ENCODE results near the gene GALNT2.

The GALNT2 gene

DNA sequence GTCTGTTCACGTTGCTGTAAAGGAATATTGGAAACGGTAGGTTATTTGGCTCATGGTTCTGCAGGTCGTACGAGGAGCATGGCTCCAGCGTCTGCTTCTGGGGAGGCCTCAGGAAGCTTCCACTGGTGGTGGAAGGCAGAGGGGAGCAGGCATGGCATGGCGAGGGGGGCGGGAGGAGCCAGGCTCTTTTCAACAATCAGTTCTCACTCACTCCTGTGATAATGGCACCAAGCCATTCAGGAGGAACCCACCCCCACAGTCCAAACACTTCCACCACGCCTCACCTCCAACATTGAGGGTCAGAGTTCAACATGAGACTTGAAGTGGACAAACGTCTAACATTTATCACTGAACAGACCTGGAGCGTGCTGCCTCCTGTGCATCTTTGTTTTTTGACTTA lies 217.9 kb downstream of the GALNT2 start:
- TF ChIP-seq, protein P1, sequence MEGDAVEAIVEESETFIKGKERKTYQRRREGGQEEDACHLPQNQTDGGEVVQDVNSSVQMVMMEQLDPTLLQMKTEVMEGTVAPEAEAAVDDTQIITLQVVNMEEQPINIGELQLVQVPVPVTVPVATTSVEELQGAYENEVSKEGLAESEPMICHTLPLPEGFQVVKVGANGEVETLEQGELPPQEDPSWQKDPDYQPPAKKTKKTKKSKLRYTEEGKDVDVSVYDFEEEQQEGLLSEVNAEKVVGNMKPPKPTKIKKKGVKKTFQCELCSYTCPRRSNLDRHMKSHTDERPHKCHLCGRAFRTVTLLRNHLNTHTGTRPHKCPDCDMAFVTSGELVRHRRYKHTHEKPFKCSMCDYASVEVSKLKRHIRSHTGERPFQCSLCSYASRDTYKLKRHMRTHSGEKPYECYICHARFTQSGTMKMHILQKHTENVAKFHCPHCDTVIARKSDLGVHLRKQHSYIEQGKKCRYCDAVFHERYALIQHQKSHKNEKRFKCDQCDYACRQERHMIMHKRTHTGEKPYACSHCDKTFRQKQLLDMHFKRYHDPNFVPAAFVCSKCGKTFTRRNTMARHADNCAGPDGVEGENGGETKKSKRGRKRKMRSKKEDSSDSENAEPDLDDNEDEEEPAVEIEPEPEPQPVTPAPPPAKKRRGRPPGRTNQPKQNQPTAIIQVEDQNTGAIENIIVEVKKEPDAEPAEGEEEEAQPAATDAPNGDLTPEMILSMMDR (IDR thresholded peaks at IDR 0.05; ENCODE audit: insufficient read depth, low read length, poor library complexity, severe bottlenecking): no peak
- TF ChIP-seq EZH2phosphoT487 (conservative IDR thresholded peaks at IDR 0.05; ENCODE audit: low read length): no peak
- Histone ChIP-seq H4K20me1 (ENCODE audit: low read depth, low read length) (no peaks in the 10 kb centered on the region), H3K9ac (ENCODE audit: low read length) (no peak overlapping the region), H3K36me3 (ENCODE audit: low read length) (no peaks in the 10 kb centered on the region), H3K27ac (ENCODE audit: low read depth, low read length) (no peak overlapping the region), H3K79me2 (ENCODE audit: insufficient read depth, low read length) (no peaks in the 10 kb centered on the region), H3K4me3 (ENCODE audit: insufficient read depth, low read length, poor library complexity, severe bottlenecking) (no peak overlapping the region), H3K4me2 (ENCODE audit: low read depth, low read length, poor library complexity, severe bottlenecking) (no peak overlapping the region), H3F3A (ENCODE audit: insufficient read depth) (no peaks in the 10 kb centered on the region), H2AFZ (ENCODE audit: low read depth, low read length, severe bottlenecking) (no peak overlapping the region), H3K27me3 (ENCODE audit: low read length) (no peaks in the 10 kb centered on the region), H3K9me3 (ENCODE audit: insufficient read depth, low read length) (no peaks in the 10 kb centered on the region), H3K9me2 (replicated peaks; ENCODE audit: insufficient read depth, low read length) (no peaks in the 10 kb centered on the region)

DNA sequence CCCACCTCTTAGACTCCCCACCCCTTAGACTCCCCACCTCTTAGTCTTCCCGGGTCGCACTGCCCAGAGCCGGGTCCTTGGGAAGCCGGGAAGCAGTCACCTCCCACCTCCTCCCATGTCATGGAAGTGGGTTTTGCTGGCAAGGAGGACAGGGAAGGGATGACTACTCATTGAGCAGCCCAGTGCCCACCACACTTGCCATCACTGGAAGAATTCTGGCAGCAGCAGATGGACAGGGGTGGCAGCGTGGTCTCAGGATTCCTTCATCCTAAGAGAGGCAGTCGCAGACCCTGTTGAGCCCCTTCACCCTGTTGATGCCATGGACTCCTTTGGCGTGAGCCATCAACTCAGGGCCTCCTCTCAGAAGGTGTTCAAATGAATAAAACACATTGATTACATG lies 218.3 kb downstream of the GALNT2 start:
- no peak overlapping the region for H2AFZ ChIP-seq (ENCODE audit: low read depth, low read length, severe bottlenecking)

DNA sequence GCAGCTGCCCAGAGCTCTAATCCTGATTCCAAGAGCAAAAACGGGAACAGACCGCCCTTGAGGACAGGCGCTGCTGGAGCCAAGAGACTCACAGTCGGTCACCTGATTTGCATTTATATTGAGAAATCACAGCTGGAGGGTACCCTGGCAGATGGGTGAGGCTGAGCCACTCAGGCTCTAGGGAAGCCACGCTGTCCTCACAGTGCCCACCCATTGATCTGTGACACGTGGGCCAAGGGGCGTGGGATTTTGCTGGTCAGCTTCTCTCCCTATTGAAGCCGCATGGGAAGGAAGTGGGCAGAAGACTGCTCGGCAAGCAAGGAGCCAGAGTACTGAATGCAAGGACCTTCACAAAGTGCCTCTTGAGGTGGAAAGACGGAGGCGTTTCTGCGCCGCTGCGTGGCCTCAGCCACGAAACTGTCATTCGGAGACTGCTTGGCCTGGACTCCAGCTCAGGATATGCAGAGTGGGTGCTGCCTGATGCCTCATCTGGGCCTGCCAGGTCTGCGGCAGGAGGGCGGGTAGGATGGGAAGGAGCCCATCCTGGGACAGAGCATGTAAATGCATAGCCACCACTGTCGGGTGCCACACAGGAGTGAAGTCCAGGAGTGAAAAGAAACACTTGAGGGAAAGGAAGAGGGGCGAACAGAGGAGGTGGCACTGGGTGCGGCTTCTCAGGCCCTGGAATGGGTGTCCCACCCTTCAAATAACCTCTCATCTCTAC lies 219.3 kb downstream of the GALNT2 start:
- no peak overlapping the region for H2AFZ ChIP-seq (ENCODE audit: low read depth, low read length, severe bottlenecking)
- no peak overlapping the region for H3K9ac ChIP-seq (ENCODE audit: low read length)
- H3K4me2 ChIP-seq (ENCODE audit: low read depth, low read length, poor library complexity, severe bottlenecking): no peak overlapping the region
- no peaks in the 10 kb centered on the region for H3F3A ChIP-seq (ENCODE audit: insufficient read depth)
- no peaks in the 10 kb centered on the region for H3K79me2 ChIP-seq (ENCODE audit: insufficient read depth, low read length)
- no peaks in the 10 kb centered on the region for H3K9me3 ChIP-seq (ENCODE audit: insufficient read depth, low read length)
- H3K36me3 ChIP-seq (ENCODE audit: low read length): no peaks in the 10 kb centered on the region
- H3K27ac ChIP-seq (ENCODE audit: low read depth, low read length): no peak overlapping the region
- no peaks in the 10 kb centered on the region for H3K27me3 ChIP-seq (ENCODE audit: low read length)
- TF ChIP-seq EZH2phosphoT487 (conservative IDR thresholded peaks at IDR 0.05; ENCODE audit: low read length): no peak
- TF ChIP-seq, protein P1 (IDR thresholded peaks at IDR 0.05; ENCODE audit: insufficient read depth, low read length, poor library complexity, severe bottlenecking): no peak
- no peak overlapping the region for H3K4me3 ChIP-seq (ENCODE audit: insufficient read depth, low read length, poor library complexity, severe bottlenecking)
- H4K20me1 ChIP-seq (ENCODE audit: low read depth, low read length): no peaks in the 10 kb centered on the region
- H3K9me2 ChIP-seq (replicated peaks; ENCODE audit: insufficient read depth, low read length): no peaks in the 10 kb centered on the region

More for the DNA sequence above, 218.3 kb downstream of the GALNT2 start:
- Histone ChIP-seq H3K9me2 (replicated peaks; ENCODE audit: insufficient read depth, low read length) (no peaks in the 10 kb centered on the region), H3K4me2 (ENCODE audit: low read depth, low read length, poor library complexity, severe bottlenecking) (no peak overlapping the region), H3K27ac (ENCODE audit: low read depth, low read length) (no peak overlapping the region), H3K9me3 (ENCODE audit: insufficient read depth, low read length) (no peaks in the 10 kb centered on the region), H4K20me1 (ENCODE audit: low read depth, low read length) (no peaks in the 10 kb centered on the region), H3K4me3 (ENCODE audit: insufficient read depth, low read length, poor library complexity, severe bottlenecking) (no peak overlapping the region), H3F3A (ENCODE audit: insufficient read depth) (no peaks in the 10 kb centered on the region), H3K27me3 (ENCODE audit: low read length) (no peaks in the 10 kb centered on the region), H3K79me2 (ENCODE audit: insufficient read depth, low read length) (no peaks in the 10 kb centered on the region), H3K9ac (ENCODE audit: low read length) (no peak overlapping the region), H3K36me3 (ENCODE audit: low read length) (no peaks in the 10 kb centered on the region)
- no peak for TF ChIP-seq EZH2phosphoT487 (conservative IDR thresholded peaks at IDR 0.05; ENCODE audit: low read length)
- TF ChIP-seq, protein P1 (IDR thresholded peaks at IDR 0.05; ENCODE audit: insufficient read depth, low read length, poor library complexity, severe bottlenecking): no peak
